HepG2 (cell line): Measurements from ENCODE around the gene KARS1. TPM values are rescaled to one million over a fixed set of nuclear protein-coding genes. Genes with fewer than 3 reads are reported as not detected.

Experiments used
- DMAP1 ChIP-seq: IDR thresholded peaks from 2 replicates; pipeline ENCODE4 v1.6.1; 2016
- ELF4 ChIP-seq: sonication (generic); formaldehyde crosslinking; IDR thresholded peaks from 2 replicates; pipeline ENCODE4 v1.5.0; 2020; ENCODE audit warnings: missing genetic modification reagents, mild to moderate bottlenecking, moderate library complexity, borderline replicate concordance
- FOXO1 ChIP-seq: sonication (generic); formaldehyde crosslinking; IDR thresholded peaks from 2 replicates; pipeline ENCODE4 v1.4.0; 2020; ENCODE audit warnings: missing genetic modification reagents
- HDAC6 ChIP-seq: fragments of 200-600 bp; sonication (generic); IDR thresholded peaks from 2 replicates; pipeline ENCODE4 v1.7.0; 2017; ENCODE audit warnings: mild to moderate bottlenecking, antibody characterized with exemption, low read length, low read depth
- NFKB2 ChIP-seq: sonication (generic); formaldehyde crosslinking; IDR thresholded peaks from 2 replicates; pipeline ENCODE4 v1.4.0; 2020; ENCODE audit warnings: missing genetic modification reagents, borderline replicate concordance
- NKX3-1 ChIP-seq: sonication (generic); formaldehyde crosslinking; IDR thresholded peaks from 2 replicates; pipeline ENCODE4 v1.5.0; 2020; ENCODE audit warnings: missing genetic modification reagents
- ONECUT2 ChIP-seq: sonication (generic); formaldehyde crosslinking; IDR thresholded peaks from 2 replicates; pipeline ENCODE4 v1.4.0; 2020; ENCODE audit warnings: missing genetic modification reagents
- PTBP1 ChIP-seq: fragments of 200-400 bp; formaldehyde crosslinking; IDR thresholded peaks from 2 replicates; pipeline ENCODE4 v1.6.1; 2018; ENCODE audit warnings: low read length, low read depth; ENCODE audit not compliant: poor library complexity, severe bottlenecking
- TAF15 ChIP-seq: fragments of 200-400 bp; formaldehyde crosslinking; IDR thresholded peaks from one replicate; pipeline ENCODE4 v1.6.1; 2018; ENCODE audit warnings: mild to moderate bottlenecking, low read depth, low read length; ENCODE audit not compliant: poor library complexity, severe bottlenecking
- THAP11 ChIP-seq: IDR thresholded peaks from 2 replicates; pipeline ENCODE4 v1.6.1; 2016; ENCODE audit warnings: missing biosample characterization, missing genetic modification reagents
- YEATS4 ChIP-seq: sonication (generic); formaldehyde crosslinking; IDR thresholded peaks from 2 replicates; pipeline ENCODE4 v1.4.0; 2020; ENCODE audit warnings: missing genetic modification reagents, borderline replicate concordance
- ZBTB20 ChIP-seq: sonication (generic); formaldehyde crosslinking; IDR thresholded peaks from 2 replicates; pipeline ENCODE4 v1.8.1; 2023; ENCODE audit warnings: missing genetic modification reagents, low read depth, mild to moderate bottlenecking, borderline replicate concordance
- ZBTB7A ChIP-seq: sonication (generic); formaldehyde crosslinking; IDR thresholded peaks from 2 replicates; pipeline ENCODE4 v1.8.0; 2022; ENCODE audit warnings: mild to moderate bottlenecking, missing genetic modification reagents
- ZFP90 ChIP-seq: sonication (generic); formaldehyde crosslinking; IDR thresholded peaks from 2 replicates; pipeline ENCODE4 v1.8.0; 2022; ENCODE audit warnings: missing genetic modification reagents, mild to moderate bottlenecking, inconsistent platforms, borderline replicate concordance
- ZNF558 ChIP-seq: sonication (generic); formaldehyde crosslinking; IDR thresholded peaks from 2 replicates; pipeline ENCODE4 v1.9.0; 2022; ENCODE audit warnings: mild to moderate bottlenecking, missing genetic modification reagents, borderline replicate concordance
- polyA plus RNA-seq, 8 experiments: library from polyadenylated mRNA; depleted of rRNA in 3 of 8; stranded (reverse) in 7 of 8; unstranded in 1 of 8; fragments of >200 nt; fragmentation: Illumina TruSeq in 4 of 8; extraction: Trizol in 4 of 8; gene quantifications; 2 replicates each; pipeline versions ENCODE4 v1.2.1 to v1.2.3, GENCODE V29; 2011 to 2016; ENCODE audit warnings: low read depth in 4 of 8, missing spikeins in 1 of 8, mixed read lengths in 1 of 8; ENCODE audit not compliant: insufficient read depth in 1 of 8
- total RNA-seq, 5 experiments: library from RNA; depleted of rRNA; stranded (reverse); fragments of >200 nt; fragmentation: Illumina TruSeq; extraction: Trizol; gene quantifications; 2 replicates each; pipeline ENCODE4 v1.2.3, GENCODE V29; 2016; ENCODE audit warnings: low read depth in 1 of 5
- TF ChIP-seq, protein P1 (sequence below): sonication (generic); formaldehyde crosslinking; IDR thresholded peaks from 2 replicates; pipeline ENCODE4 v1.4.0; 2020; ENCODE audit warnings: low read depth, missing genetic modification reagents
- TF ChIP-seq, protein P2 (sequence below): sonication (generic); formaldehyde crosslinking; IDR thresholded peaks from 2 replicates; pipeline ENCODE4 v1.8.0; 2022; ENCODE audit warnings: missing genetic modification reagents, mild to moderate bottlenecking, inconsistent platforms, borderline replicate concordance
- TF ChIP-seq, protein P3 (sequence below): sonication (generic); formaldehyde crosslinking; IDR thresholded peaks from 2 replicates; pipeline ENCODE4 v1.9.0; 2022; ENCODE audit warnings: missing genetic modification reagents, mild to moderate bottlenecking, borderline replicate concordance
- TF ChIP-seq, protein P4 (sequence below): sonication (generic); formaldehyde crosslinking; IDR thresholded peaks from 2 replicates; pipeline ENCODE4 v1.4.0; 2020; ENCODE audit warnings: missing genetic modification reagents

KARS1 gene
- total and polyA plus RNA-seq, 2 of the 13 experiments (the other 11 are each of a cell fraction or from before 2014, with no cell fraction given): 141 to 276 TPM

DNA sequence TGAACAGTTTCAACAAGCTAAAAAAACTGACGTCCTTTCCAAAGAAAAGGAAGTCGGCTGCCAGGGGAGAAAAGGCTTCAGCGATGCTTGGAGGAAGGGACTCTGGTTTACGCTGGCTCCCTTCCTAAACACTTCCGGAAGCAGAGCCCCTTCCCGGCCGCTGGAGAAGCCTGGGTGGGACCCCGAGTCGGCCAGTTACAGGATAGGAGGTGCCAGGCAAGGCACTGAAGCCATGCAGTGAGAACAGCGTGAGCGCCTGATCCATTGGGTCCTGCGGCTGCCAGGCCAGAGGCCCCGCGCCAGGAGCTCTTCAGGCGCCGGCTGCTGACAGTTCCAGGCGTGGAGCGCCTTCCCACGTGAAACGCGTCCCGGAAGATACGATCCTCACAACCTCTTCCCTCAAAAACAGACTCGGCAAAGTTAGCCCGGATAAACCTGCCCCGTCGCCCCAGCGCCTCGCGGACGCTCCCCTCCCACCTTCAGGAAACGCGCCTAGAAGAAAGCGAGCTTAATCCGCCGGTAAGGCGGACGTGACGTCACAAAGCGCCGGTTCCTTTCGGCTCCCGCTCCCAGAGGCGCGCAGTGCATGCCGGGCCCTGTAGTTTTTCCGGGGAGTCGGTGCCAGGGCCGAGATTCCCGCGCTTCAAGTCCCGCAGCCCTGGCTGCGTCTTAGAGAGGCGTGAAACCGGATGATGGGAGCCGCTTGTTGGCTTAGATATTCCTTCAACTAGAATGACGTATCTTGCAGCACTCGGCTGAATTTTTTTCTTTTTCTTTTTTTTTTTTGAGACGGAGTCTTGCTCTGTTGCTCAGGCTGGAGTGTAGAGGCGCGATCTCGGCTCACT, 24.5 kb downstream of the KARS1 start, which contains the start of gene ADAT1 (continued):
- TF ChIP-seq, protein P1, sequence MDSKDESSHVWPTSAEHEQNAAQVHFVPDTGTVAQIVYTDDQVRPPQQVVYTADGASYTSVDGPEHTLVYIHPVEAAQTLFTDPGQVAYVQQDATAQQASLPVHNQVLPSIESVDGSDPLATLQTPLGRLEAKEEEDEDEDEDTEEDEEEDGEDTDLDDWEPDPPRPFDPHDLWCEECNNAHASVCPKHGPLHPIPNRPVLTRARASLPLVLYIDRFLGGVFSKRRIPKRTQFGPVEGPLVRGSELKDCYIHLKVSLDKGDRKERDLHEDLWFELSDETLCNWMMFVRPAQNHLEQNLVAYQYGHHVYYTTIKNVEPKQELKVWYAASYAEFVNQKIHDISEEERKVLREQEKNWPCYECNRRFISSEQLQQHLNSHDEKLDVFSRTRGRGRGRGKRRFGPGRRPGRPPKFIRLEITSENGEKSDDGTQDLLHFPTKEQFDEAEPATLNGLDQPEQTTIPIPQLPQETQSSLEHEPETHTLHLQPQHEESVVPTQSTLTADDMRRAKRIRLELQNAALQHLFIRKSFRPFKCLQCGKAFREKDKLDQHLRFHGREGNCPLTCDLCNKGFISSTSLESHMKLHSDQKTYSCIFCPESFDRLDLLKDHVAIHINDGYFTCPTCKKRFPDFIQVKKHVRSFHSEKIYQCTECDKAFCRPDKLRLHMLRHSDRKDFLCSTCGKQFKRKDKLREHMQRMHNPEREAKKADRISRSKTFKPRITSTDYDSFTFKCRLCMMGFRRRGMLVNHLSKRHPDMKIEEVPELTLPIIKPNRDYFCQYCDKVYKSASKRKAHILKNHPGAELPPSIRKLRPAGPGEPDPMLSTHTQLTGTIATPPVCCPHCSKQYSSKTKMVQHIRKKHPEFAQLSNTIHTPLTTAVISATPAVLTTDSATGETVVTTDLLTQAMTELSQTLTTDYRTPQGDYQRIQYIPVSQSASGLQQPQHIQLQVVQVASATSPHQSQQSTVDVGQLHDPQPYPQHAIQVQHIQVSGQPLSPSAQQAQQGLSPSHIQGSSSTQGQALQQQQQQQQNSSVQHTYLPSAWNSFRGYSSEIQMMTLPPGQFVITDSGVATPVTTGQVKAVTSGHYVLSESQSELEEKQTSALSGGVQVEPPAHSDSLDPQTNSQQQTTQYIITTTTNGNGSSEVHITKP (CRISPR knock-in tag): peak; percentile 46; the same call in 1 of the 2 replicates
- TF ChIP-seq DMAP1 (CRISPR knock-in tag) (peak; percentile 80), PTBP1 (no peak), ELF4 (peak; percentile 92), ZBTB7A (CRISPR knock-in tag) (no peak), ZNF558 (CRISPR knock-in tag) (no peak), ONECUT2 (CRISPR knock-in tag) (no peak), ZBTB20 (CRISPR knock-in tag) (no peak; the same call in 1 of the 2 replicates), NKX3-1 (CRISPR knock-in tag) (peak; percentile 19; the same call in 1 of the 2 replicates), NFKB2 (CRISPR knock-in tag) (peak; percentile 83), TAF15 (peak; percentile 61), FOXO1 (CRISPR knock-in tag) (0 out of 2 replicates have a peak, but pooled peaks have one; percentile 12), YEATS4 (peak; percentile 73), ZFP90 (CRISPR knock-in tag) (no peak), THAP11 (CRISPR knock-in tag) (peak; percentile 100), HDAC6 (no peak)
- TF ChIP-seq, protein P2, sequence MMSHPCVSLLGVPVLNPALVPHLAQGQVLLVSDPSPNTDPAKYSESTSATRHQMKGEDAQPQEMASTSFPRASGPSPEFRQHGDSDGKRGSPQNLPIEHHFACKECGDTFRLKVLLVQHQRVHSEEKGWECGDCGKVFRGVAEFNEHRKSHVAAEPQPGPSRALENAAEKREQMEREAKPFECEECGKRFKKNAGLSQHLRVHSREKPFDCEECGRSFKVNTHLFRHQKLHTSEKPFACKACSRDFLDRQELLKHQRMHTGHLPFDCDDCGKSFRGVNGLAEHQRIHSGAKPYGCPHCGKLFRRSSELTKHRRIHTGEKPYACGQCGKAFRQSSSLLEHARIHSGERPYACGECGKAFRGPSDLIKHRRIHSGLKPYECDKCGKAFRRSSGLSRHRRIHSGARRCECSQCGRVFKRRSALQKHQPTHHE (CRISPR knock-in tag): peak; percentile 30; the same call in 1 of the 2 replicates
- TF ChIP-seq, protein P3, sequence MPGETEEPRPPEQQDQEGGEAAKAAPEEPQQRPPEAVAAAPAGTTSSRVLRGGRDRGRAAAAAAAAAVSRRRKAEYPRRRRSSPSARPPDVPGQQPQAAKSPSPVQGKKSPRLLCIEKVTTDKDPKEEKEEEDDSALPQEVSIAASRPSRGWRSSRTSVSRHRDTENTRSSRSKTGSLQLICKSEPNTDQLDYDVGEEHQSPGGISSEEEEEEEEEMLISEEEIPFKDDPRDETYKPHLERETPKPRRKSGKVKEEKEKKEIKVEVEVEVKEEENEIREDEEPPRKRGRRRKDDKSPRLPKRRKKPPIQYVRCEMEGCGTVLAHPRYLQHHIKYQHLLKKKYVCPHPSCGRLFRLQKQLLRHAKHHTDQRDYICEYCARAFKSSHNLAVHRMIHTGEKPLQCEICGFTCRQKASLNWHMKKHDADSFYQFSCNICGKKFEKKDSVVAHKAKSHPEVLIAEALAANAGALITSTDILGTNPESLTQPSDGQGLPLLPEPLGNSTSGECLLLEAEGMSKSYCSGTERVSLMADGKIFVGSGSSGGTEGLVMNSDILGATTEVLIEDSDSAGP (CRISPR knock-in tag): peak; percentile 79; the same call in 1 of the 2 replicates
- TF ChIP-seq, protein P4, sequence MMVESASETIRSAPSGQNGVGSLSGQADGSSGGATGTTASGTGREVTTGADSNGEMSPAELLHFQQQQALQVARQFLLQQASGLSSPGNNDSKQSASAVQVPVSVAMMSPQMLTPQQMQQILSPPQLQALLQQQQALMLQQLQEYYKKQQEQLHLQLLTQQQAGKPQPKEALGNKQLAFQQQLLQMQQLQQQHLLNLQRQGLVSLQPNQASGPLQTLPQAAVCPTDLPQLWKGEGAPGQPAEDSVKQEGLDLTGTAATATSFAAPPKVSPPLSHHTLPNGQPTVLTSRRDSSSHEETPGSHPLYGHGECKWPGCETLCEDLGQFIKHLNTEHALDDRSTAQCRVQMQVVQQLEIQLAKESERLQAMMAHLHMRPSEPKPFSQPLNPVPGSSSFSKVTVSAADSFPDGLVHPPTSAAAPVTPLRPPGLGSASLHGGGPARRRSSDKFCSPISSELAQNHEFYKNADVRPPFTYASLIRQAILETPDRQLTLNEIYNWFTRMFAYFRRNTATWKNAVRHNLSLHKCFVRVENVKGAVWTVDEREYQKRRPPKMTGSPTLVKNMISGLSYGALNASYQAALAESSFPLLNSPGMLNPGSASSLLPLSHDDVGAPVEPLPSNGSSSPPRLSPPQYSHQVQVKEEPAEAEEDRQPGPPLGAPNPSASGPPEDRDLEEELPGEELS: no peak; the same call in 1 of the 2 replicates
